Activated CD4-positive, alpha-beta T cell treated with anti-CD3 and anti-CD28 coated beads for 4 hours (primary cell): Measurements from ENCODE around the gene DDO.

ENCODE experiments used
- DNase-seq, 2 donors: peaks; one replicate each; pipeline ENCODE4 v3.0.0-alpha.2; 2020

Gene DDO

GRCh38 chr6:110419028-110419739 lies 3.8 kb upstream of the DDO start:
- DNase-seq: no peak

GRCh38 chr6:110418594-110418993 lies 3.2 kb upstream of the DDO start:
- DNase-seq: no peak

GRCh38 chr6:110414669-110415068 lies 706 bp downstream of the DDO start:
- no peak for DNase-seq

GRCh38 chr6:110412360-110412759 lies 3.0 kb downstream of the DDO start:
- no peak for DNase-seq

GRCh38 chr6:110410511-110410910 lies 4.9 kb downstream of the DDO start:
- no peak for DNase-seq

- no peak for DNase-seq
Measured at GRCh38 chr6:110409794-110410193, 5.6 kb downstream of the DDO start.

GRCh38 chr6:110408901-110409300 lies 6.5 kb downstream of the DDO start:
- DNase-seq: no peak

- DNase-seq: no peak
Measured at GRCh38 chr6:110404607-110405006, 10.8 kb downstream of the DDO start.

GRCh38 chr6:110401585-110402176 lies 13.7 kb downstream of the DDO start:
- DNase-seq: no peak

GRCh38 chr6:110400208-110400607 lies 15.2 kb downstream of the DDO start:
- DNase-seq: no peak

GRCh38 chr6:110399219-110400071 lies 15.9 kb downstream of the DDO start:
- no peak for DNase-seq

GRCh38 chr6:110398778-110399177 lies 16.6 kb downstream of the DDO start:
- no peak for DNase-seq

GRCh38 chr6:110395221-110395620 lies 20.2 kb downstream of the DDO start:
- no peak for DNase-seq

- no peak for DNase-seq
Measured at GRCh38 chr6:110394409-110394808, 21.0 kb downstream of the DDO start.

- no peak for DNase-seq
Measured at GRCh38 chr6:110392727-110393126, 22.6 kb downstream of the DDO start.

GRCh38 chr6:110390404-110390803 lies 25.0 kb downstream of the DDO start:
- DNase-seq: no peak

GRCh38 chr6:110389689-110390382 lies 25.5 kb downstream of the DDO start:
- DNase-seq: no peak

GRCh38 chr6:110387986-110388385 lies 27.4 kb downstream of the DDO start:
- no peak for DNase-seq

GRCh38 chr6:110385458-110385863 lies 29.9 kb downstream of the DDO start:
- no peak for DNase-seq

GRCh38 chr6:110378552-110378951 lies 36.8 kb downstream of the DDO start:
- DNase-seq: no peak

GRCh38 chr6:110369066-110369465 lies 46.3 kb downstream of the DDO start:
- DNase-seq: no peak

GRCh38 chr6:110368284-110368683 lies 47.1 kb downstream of the DDO start:
- DNase-seq: no peak

GRCh38 chr6:110367825-110368224 lies 47.5 kb downstream of the DDO start:
- no peak for DNase-seq
